NK-92 (cell line): Measurements from ENCODE around the gene NCOA3.

Experiments used
- DNase-seq: peaks from one replicate; lab custom pipeline; 2025; ENCODE audit not compliant: unreplicated experiment; lab: John Stamatoyannopoulos, UW

The NCOA3 gene

GRCh38 chr20:47664068-47664437, 162.4 kb downstream of the NCOA3 start:
- DNase-seq: no peak

- DNase-seq: no peak
Measured at GRCh38 chr20:47664744-47665143, 163.1 kb downstream of the NCOA3 start.

GRCh38 chr20:47665221-47665991, 163.7 kb downstream of the NCOA3 start:
- no peak for DNase-seq

DNA sequence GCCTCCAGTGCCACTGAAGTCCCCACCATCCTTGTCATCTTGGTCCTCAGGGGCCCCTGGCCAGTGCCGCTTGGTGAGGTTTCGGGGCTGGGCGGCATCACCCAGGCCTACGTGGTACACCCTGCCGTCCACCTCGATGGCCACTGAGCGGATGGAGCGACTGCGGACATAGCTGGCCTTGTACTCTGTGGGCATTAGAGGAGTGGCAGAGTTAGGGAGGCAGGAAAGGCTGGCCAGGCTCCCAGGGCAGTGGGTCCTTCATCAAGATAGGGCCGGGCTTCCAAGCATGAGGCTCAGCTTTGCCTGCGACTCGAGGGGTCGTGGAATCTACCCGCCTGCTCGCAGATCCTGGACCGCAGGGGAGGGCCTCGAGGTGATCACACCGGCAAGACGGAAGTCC, 164.6 kb downstream of the NCOA3 start:
- no peak for DNase-seq

- DNase-seq: no peak
Measured at GRCh38 chr20:47667086-47667485, 165.4 kb downstream of the NCOA3 start.

GRCh38 chr20:47667531-47668312, 166.0 kb downstream of the NCOA3 start:
- DNase-seq: no peak

DNA sequence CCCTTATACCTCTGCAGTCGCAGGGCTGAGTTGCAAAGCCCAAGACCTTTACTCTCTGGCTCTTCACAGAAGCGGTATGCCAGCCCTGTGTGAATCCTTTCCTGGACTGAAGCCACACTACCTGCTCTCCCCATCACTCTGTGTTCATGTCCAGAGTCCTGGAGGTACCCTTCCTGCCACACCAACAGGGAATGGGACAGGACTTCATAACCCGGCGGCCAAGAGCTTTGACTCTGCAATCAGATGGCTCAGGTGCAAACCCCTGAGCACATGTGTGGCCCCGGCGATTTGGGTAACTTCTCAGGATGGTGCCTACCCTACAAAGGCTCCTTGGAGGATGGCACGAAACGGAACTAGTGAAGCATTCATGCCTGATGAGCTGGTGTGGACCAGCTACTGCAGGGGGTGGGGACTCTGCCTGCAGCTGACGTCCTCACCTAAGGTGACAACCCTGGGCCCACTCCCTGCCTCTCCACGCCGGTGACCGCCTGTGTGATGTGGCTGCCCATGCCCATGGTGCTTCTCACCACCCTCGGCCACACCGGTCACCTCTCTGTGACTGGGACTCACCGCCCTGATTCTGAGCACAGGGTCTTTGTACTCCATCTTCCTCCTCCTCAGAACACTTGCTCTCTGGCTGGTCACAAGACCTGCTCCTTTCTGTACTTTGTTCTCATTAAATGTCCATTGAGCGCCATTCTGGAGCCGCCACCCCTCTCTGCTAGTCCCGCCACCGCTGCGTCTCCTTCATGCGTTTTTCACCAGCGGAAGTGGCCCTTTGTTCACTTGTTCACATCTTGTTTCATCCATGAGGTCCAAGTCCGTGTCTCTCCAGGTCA, 166.8 kb downstream of the NCOA3 start:
- no peak for DNase-seq

GRCh38 chr20:47669152-47669425, 167.4 kb downstream of the NCOA3 start:
- DNase-seq: no peak

DNA sequence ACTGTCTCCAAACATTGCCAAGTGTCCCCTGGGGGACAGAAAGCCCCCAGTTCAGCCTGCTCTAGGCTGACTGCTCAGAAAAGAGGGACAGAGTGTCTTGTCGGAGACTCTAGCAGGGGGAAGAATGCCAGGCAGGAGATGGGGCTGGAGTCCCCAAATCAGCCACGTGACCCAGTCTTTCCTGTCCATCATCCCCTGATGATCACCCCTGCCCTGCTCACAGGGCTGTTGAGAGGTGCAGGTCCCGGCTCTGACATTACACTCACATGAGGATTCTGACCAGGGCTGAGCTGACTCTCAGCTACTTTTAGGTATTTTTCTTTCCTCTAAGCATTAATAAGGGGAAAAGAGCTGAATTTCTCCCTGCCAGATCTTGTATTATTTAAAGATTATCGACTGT, 167.8 kb downstream of the NCOA3 start:
- DNase-seq: no peak

DNA sequence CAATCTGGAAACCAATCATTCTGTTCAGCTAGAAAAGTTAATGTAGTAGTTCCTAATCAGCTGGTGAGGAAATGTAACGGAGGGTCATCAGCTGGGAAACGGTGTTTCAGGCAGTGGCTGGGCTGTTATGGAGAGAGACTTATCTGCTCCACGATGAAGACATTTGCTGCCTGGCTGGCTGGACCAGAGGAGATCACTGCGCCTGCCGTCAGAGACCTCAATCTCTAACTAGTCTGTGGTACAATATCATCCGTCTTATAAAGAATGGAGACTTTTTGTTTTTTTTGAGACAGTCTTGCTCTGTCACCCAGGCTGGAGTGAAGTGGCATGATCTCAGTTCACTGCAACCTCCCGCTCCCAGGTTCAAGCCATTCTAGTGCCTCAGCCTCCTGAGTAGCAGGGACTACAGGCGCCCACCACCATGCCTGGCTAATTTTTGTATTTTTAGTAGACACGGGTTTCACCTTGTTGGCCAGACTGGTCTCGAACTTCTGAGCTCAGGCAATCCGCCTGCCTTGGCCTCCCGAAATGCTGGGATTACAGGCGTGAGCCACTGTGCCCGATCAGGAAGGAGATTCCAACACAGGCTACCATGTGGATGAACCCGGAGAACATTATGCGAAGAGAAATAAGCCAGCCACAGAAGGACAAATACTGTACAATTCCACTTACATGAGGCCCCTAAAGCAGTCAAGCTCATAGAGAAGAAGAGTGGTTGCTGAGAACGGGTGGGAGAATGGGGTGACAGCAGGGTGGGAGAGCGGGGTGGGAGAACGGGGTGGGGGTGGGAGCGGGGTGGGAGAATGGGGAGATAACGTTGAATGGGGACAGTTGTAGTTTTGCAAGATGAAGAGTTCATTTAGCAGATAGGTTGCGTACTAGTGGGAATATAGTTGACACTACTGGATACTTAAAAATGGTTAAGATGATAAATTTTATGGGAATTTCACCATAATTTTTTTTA, 168.5 kb downstream of the NCOA3 start:
- no peak for DNase-seq

GRCh38 chr20:47670913-47671312, 169.2 kb downstream of the NCOA3 start:
- no peak for DNase-seq

GRCh38 chr20:47672166-47672565, 170.5 kb downstream of the NCOA3 start:
- no peak for DNase-seq

- no peak for DNase-seq
Measured at GRCh38 chr20:47672886-47673670, 171.4 kb downstream of the NCOA3 start.

DNA sequence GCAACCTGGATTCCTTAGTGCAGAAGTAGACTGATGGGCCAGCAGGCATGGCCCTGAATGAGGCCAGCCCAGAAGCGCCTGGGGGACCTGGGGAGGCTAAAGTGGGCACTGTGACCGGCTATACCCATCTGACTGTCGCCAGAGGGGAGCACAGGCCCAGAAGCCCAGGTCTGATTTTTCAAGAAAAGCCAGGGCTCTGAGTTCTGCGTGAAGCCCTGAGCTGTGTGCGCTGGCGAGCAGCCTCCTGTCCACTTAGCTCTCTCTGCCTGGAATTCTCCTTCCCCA, 171.9 kb downstream of the NCOA3 start:
- no peak for DNase-seq

DNA sequence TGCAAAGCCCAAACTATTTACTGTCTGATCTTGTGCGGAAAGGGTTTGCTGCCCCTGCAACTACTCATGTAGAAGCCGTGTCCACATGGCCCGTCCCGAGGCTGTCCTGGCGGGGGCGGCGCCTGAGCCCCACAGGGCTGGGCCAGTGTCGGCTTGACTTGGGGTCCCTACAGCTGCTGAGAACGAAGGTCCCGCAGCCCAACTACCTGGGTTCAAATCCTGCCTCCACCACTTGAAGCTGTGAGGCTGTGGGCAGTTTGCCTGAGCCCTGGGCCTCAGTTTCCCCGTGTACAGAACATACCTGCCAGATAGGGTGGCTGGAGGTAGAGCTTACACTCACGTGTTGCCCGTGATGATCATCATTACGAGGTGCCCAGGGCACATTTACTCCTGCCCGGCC, 172.5 kb downstream of the NCOA3 start:
- DNase-seq: no peak

DNA sequence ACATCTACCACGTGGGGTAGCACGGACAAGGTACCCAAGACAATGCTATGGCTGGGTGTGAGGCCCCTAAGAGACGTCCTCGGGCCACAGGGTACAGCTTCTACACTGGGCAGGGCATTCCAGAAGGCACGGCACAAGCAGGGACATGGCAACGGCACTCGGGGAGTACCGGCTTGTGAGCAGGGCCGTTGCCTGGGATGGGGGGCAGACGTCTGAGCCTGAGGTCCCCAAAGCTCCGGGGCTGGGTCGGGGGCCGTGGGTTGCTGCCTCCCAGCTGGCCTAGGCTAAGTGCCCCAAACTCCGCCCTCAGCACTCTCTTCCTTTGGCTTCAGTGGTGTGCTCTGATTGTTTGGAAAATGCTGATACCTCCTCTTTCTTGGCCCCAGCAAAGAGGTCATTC, 173.0 kb downstream of the NCOA3 start:
- DNase-seq: no peak

GRCh38 chr20:47675190-47676142, 173.8 kb downstream of the NCOA3 start:
- DNase-seq: no peak

DNA sequence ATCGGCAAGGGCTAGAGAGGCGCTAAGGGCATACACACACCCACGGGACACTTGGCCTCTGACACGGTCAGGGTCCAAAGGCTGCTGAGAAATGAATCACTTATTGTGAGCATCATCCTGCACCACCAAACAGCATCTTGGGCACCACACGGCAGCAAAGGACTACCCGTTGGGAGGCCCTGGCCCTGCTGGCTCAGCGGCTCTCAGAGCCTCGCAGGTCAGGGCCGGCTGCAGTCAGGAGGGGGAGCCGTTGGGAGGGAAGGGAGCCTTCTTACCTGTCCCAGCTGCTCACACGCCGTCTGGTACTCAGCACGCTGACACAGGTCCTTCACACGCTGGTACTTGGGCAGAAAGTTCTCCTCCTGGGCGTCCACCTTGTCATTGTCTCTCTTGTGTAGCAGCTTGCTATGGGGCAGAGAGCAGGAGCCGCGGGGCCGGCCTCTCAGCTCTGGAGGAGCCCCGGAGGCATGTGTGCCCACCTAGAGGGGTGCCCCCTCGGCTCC, 174.6 kb downstream of the NCOA3 start:
- no peak for DNase-seq
